ENCODE results near the gene CCM2. TPM values are rescaled to one million over a fixed set of nuclear protein-coding genes. Genes with fewer than 3 reads are reported as not detected.

Gene CCM2
- total RNA-seq, 1 donor from 2014 or later = 89.0 TPM

GRCh38 chr7:45069444-45070253 lies 69.6 kb downstream of the CCM2 start:
- Mint-ChIP-seq H3K27ac (no peak overlapping the region), H3K36me3 (ENCODE audit: low read depth) (peaks cover 89% of the 10 kb centered on the region), H3K9me3 (no peaks in the 10 kb centered on the region), H3K27me3 (no peaks in the 10 kb centered on the region), H3K4me1 (peaks cover 15% of the 10 kb centered on the region), H3K4me3 (no peak overlapping the region)
- ChIA-PET POLR2A (no interaction called here), CTCF (interaction anchor here (1.5 kb wide), 1 partner anchor 96 kb away, joined by 3 read pairs; no protein-coding TSS in a partner anchor)
- ATAC-seq (ENCODE audit: low read depth) (no peak), DNase-seq (no peak)
- no peak for TF ChIP-seq CTCF (IDR thresholded peaks at IDR 0.05)
- intact Hi-C loops (cut with micrococcal nuclease) = no loop called here

- Mint-ChIP-seq H3K9me3 (no peaks in the 10 kb centered on the region), H3K4me1 (peaks cover 15% of the 10 kb centered on the region), H3K27ac (no peak overlapping the region), H3K36me3 (ENCODE audit: low read depth) (peaks cover 89% of the 10 kb centered on the region), H3K27me3 (no peaks in the 10 kb centered on the region), H3K4me3 (no peak overlapping the region)
- CTCF ChIA-PET = interaction anchor here (1.2 to 1.5 kb wide), 2 partner anchors 96 to 97 kb away, joined by 3 read pairs; no protein-coding TSS in a partner anchor
- DNase-seq (no peak), ATAC-seq (ENCODE audit: low read depth) (no peak)
- no peak for TF ChIP-seq CTCF (IDR thresholded peaks at IDR 0.05)
- intact Hi-C loops (cut with micrococcal nuclease) = no loop called here
- POLR2A ChIA-PET = no interaction called here
These were observed 70.2 kb downstream of the CCM2 start for GRCh38 chr7:45070254-45070642.

- ChIA-PET POLR2A (no interaction called here), CTCF (interaction anchor here (0.8 to 1.5 kb wide), 3 partner anchors 50 to 98 kb away, joined by 3 read pairs; no protein-coding TSS in a partner anchor)
- H3K36me3 Mint-ChIP-seq (ENCODE audit: low read depth) = peaks cover 89% of the 10 kb centered on the region
- intact Hi-C loops (cut with micrococcal nuclease) = no loop called here
- no peaks in the 10 kb centered on the region for H3K27me3 Mint-ChIP-seq
- H3K4me1 Mint-ChIP-seq = peaks cover 10% of the 10 kb centered on the region
- TF ChIP-seq CTCF (IDR thresholded peaks at IDR 0.05) = no peak
- DNase-seq (no peak), ATAC-seq (ENCODE audit: low read depth) (no peak)
- no peak overlapping the region for H3K4me3 Mint-ChIP-seq
- H3K9me3 Mint-ChIP-seq = no peaks in the 10 kb centered on the region
- H3K27ac Mint-ChIP-seq = no peak overlapping the region
These were observed 71.5 kb downstream of the CCM2 start for GRCh38 chr7:45071528-45071927.

- no peak for TF ChIP-seq CTCF (IDR thresholded peaks at IDR 0.05)
- Mint-ChIP-seq H3K4me1 (peaks cover 10% of the 10 kb centered on the region), H3K36me3 (ENCODE audit: low read depth) (peaks cover 93% of the 10 kb centered on the region)
These were observed 72.4 kb downstream of the CCM2 start for GRCh38 chr7:45072131-45073030.

More at GRCh38 chr7:45072131-45073030, 72.4 kb downstream of the CCM2 start:
- ChIA-PET CTCF (no interaction called here), POLR2A (no interaction called here)
- H3K27me3 Mint-ChIP-seq = no peaks in the 10 kb centered on the region
- DNase-seq (no peak), ATAC-seq (ENCODE audit: low read depth) (no peak)
- H3K4me3 Mint-ChIP-seq = no peak overlapping the region
- H3K9me3 Mint-ChIP-seq = no peaks in the 10 kb centered on the region
- intact Hi-C loops (cut with micrococcal nuclease) = no loop called here
- H3K27ac Mint-ChIP-seq = no peak overlapping the region

All from activated B cell treated with CpG ODN at 0.5 μM for 24 hours (primary cell).